Mononuclear cell (primary cell): Measurements from ENCODE around the gene FAM53A. TPM values are rescaled to one million over a fixed set of nuclear protein-coding genes. Genes with fewer than 3 reads are reported as not detected.

Experiments used
- H3K27me3 ChIP-seq: 2 replicates; pipeline ENCODE4 v1.6.0; 2011; ENCODE audit warnings: low read length, control low read depth; ENCODE audit not compliant: insufficient read depth
- H3K4me1 ChIP-seq: 2 replicates; pipeline ENCODE4 v1.5.1; 2011; ENCODE audit warnings: mild to moderate bottlenecking, low read length, control low read depth; ENCODE audit not compliant: insufficient read depth
- H3K4me3 ChIP-seq: 2 replicates; pipeline ENCODE4 v1.5.1; 2011; ENCODE audit warnings: mild to moderate bottlenecking, low read length, moderate library complexity
- H3K9me3 ChIP-seq: 2 replicates; pipeline ENCODE4 v1.5.1; 2011; ENCODE audit warnings: low read depth, mild to moderate bottlenecking, control low read depth, low read length
- total RNA-seq: library from RNA; depleted of rRNA; stranded (reverse); fragments of >200 nt; gene quantifications from one replicate; pipeline ENCODE4 v1.2.3, GENCODE V29; 2012

The FAM53A gene
- total RNA-seq, 1 donor, result 2.2 TPM

GRCh38 chr4:1720163-1720983, 36.3 kb upstream of the FAM53A start:
- Histone ChIP-seq H3K9me3 (no peaks in the 10 kb centered on the region), H3K27me3 (no peaks in the 10 kb centered on the region), H3K4me3 (peak overlapping the region; percentile 54), H3K4me1 (peaks cover 76% of the 10 kb centered on the region)

DNA sequence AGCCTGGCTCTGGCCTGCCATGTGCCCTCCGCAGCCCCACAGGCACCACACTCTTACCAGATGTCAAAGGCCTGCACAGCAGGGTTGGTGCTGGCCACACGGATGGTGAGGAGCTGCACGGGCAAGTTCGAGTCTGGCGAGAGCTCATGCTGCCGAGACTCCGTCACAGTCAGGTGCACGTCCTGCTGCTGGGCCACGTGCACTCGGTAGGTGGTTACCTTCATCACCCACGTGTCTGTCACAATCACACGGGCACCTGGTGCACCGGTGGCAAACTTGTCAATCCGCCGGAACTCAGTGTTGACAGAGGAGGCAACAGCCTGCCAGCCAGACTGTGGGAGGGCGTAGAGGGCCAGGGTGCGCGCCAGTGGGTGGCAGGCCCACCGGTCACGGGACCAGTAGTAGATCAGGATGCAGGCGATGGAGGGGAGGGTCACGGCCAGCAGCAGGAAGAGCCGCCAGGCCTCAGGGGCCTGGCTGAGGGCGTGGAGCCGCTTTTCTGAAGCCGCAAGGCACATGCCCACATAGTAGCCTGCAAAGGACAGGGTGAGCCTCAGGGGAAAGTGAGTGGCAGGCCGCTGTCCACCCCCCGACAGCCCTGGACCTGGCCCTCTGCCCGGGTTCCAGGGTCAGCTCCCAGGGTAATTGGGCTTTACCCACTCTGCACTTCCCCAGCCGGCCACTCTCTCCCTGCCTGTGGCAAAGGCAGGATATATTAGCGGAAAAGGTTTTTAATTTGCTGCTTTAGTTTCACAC, 34.2 kb upstream of the FAM53A start:
- Histone ChIP-seq H3K4me1 (peaks cover 76% of the 10 kb centered on the region), H3K4me3 (no peak overlapping the region), H3K27me3 (no peaks in the 10 kb centered on the region), H3K9me3 (no peaks in the 10 kb centered on the region)

- H3K27me3 ChIP-seq, result no peaks in the 10 kb centered on the region
- no peak overlapping the region for H3K4me3 ChIP-seq
- H3K9me3 ChIP-seq, result no peaks in the 10 kb centered on the region
- peaks cover 71% of the 10 kb centered on the region for H3K4me1 ChIP-seq
Measured at GRCh38 chr4:1717129-1718094, 33.3 kb upstream of the FAM53A start.

DNA sequence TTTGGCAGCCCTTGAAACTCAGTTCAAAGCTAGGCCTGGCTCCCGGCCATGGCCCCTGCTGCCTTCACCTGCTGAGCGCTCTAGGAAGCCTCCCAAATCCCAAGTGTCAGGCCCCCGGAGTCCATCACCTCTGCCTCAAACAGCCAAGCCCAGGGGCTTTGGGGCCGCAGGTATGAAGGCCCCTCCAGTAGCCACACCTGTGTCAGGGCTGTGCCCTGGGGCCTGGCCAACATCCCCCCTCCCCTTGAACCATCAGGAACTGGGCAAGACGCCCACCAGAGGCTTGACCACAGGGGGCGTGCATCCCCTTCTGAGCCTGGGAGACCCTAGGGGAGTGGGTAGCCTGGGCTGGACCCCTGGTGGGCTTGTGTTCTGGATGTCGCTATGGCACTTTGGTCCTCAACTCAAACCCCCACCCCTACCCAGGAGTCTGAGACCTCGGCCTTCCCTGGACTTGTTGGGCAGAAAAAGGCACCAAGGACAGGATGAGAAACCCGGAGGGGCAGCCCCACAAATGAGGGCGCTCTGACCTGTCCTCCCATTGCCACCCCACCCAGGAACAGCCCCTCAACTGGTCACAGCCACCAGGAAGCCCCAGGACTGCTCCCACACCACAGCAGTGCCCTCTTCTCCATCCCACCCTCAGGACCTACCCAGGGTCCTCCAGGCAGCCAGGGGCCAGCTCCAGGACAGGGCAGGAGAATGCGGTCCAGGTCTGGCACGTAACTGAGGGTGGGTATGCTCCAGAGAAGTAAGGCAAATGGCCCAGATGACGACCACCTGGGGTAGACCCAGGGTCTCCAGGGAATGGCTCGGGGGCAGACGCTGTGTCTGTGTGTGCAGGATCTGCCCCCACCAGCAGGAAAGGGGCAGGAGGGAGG, 32.2 kb upstream of the FAM53A start:
- H3K4me3 ChIP-seq, result no peak overlapping the region
- no peaks in the 10 kb centered on the region for H3K9me3 ChIP-seq
- H3K27me3 ChIP-seq, result no peaks in the 10 kb centered on the region
- peaks cover 66% of the 10 kb centered on the region for H3K4me1 ChIP-seq

- Histone ChIP-seq H3K4me1 (peaks cover 74% of the 10 kb centered on the region), H3K27me3 (no peaks in the 10 kb centered on the region), H3K9me3 (no peaks in the 10 kb centered on the region), H3K4me3 (no peak overlapping the region)
Measured at GRCh38 chr4:1715002-1715758, 31.1 kb upstream of the FAM53A start.

DNA sequence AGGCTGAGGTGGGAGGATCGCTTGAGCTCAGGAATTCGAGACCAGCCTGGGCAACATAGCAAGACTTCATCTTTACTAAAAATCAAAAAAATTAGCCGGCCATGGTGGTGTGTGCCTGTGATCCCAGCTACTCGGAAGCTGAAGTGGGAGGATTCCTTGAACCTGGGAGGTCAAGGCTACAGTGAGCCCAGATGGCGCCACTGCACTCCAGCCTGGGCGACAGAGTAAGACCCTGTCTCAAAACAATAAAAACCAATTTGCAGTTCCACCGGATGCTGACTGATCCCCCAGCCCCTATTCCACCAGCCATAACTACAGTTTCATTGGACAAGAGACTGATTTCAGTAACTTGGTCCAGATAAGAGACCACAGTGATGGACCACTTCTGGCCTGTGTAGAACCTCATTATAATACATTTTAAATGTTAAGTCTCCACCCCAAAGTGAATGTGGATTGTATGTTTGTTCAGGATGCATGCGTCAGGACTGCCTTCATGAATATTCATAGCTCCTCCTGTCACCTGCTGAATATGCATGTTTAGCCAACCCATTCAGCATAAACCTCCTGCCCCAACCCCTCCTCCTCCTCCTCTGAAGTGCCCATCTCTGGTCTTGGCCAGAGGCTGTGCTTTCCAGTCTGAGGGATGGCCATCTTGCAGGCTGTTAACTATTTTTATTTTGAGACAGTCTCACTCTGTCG, 30.3 kb upstream of the FAM53A start:
- Histone ChIP-seq H3K4me3 (no peak overlapping the region), H3K27me3 (no peaks in the 10 kb centered on the region), H3K9me3 (no peaks in the 10 kb centered on the region), H3K4me1 (peaks cover 73% of the 10 kb centered on the region)

GRCh38 chr4:1713003-1713851, 29.1 kb upstream of the FAM53A start:
- H3K4me1 ChIP-seq, result peaks cover 66% of the 10 kb centered on the region
- no peaks in the 10 kb centered on the region for H3K9me3 ChIP-seq
- H3K4me3 ChIP-seq, result peak overlapping the region; percentile 95
- no peaks in the 10 kb centered on the region for H3K27me3 ChIP-seq

DNA sequence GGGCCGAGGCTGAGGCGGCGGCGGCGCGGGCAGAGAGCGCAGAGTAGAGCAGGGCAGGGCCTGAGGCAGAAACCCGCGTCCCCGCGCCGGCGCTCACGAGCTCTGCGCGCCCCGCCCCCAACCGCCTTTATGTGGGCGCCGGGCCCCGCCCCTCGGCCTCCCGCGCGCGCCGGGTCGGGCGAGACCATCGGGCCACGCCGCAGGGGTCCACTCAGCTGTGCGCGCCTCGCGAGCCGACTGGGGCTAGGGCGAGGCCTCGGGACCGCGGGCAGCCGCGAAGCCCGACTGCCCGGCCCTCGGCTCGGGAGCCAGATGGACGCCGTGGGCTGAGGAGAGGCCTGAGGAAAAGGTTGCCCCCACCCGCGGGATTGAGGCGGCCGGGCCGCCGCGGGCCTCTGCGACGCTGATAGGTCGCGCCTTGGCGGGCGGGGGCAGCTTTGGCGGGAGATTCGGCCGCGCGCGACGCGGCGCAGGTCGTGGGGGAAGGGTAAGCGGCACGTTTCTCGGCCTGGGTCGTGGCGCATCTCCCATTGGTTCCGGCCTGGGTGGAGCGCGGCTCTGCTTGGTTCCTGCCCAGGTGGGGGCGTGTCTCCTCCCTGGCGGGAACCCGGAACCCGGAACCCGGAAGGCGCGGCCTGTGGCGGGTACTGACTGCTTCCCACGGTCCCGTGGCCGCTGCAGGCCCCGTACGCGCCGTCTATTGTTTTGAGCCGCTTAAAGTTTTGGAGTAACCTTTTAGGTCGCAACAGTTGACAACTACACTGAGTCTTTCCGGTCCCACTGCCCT, 28.3 kb upstream of the FAM53A start, which contains the start of gene SLBP:
Gene SLBP, minus strand, starts transcription at position 104 of the 787 bp plus-strand sequence. CDS start 131 bp downstream, outside the sequence.
- H3K4me3 ChIP-seq, result peak within 1 kb of the TSS; percentile 95
- H3K4me1 ChIP-seq, result peaks cover 66% of the 10 kb centered on the region
- no peaks in the 10 kb centered on the region for H3K9me3 ChIP-seq
- no peaks in the 10 kb centered on the region for H3K27me3 ChIP-seq

DNA sequence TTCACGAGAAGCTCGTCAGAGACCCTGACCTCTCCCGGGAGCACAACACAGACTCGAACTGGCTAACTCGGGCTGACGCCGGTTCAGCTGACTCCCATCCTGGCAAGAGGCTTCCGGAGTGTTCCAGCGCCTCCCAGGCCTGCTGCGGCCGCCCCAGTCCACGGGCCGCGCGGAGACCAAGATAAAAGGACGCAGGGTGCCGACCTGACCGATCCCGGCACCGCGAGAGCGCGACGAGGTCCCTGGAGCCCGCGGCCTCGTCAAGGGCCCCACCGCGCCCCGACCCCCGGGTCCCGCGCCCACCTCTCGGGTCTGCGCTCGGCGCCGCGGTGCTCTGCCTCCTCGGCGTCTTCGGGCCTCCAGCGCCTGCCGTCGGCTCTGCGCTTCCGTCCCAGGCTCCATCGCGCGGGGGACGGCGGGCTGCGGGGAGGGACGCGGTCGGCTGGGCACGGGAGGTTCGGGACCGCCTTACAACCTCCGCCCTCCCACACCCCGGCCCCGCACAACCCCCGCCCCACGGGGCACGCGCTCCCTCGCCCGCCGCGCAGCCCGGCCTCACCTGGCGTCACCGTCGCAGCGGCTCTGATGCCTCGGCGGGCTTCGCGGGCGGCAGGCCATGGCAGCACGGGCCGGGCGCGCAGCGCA, 27.6 kb upstream of the FAM53A start:
- Histone ChIP-seq H3K27me3 (no peaks in the 10 kb centered on the region), H3K4me1 (peaks cover 64% of the 10 kb centered on the region), H3K9me3 (no peaks in the 10 kb centered on the region), H3K4me3 (peak overlapping the region; percentile 95)

GRCh38 chr4:1711055-1711570, 27.0 kb upstream of the FAM53A start:
- H3K4me3 ChIP-seq, result peak overlapping the region; percentile 95
- H3K27me3 ChIP-seq, result no peaks in the 10 kb centered on the region
- H3K9me3 ChIP-seq, result no peaks in the 10 kb centered on the region
- peaks cover 58% of the 10 kb centered on the region for H3K4me1 ChIP-seq

GRCh38 chr4:1708581-1708980, 24.5 kb upstream of the FAM53A start:
- H3K9me3 ChIP-seq, result no peaks in the 10 kb centered on the region
- peaks cover 33% of the 10 kb centered on the region for H3K4me1 ChIP-seq
- H3K4me3 ChIP-seq, result no peak overlapping the region
- H3K27me3 ChIP-seq, result no peaks in the 10 kb centered on the region
